ENCODE results near the gene SFTPB.
"Not testable (repeated sequence)": the region's sequence is repeated elsewhere in the genome, so short reads cannot be mapped to it uniquely, and the experiment has no call there.

SFTPB gene

DNA sequence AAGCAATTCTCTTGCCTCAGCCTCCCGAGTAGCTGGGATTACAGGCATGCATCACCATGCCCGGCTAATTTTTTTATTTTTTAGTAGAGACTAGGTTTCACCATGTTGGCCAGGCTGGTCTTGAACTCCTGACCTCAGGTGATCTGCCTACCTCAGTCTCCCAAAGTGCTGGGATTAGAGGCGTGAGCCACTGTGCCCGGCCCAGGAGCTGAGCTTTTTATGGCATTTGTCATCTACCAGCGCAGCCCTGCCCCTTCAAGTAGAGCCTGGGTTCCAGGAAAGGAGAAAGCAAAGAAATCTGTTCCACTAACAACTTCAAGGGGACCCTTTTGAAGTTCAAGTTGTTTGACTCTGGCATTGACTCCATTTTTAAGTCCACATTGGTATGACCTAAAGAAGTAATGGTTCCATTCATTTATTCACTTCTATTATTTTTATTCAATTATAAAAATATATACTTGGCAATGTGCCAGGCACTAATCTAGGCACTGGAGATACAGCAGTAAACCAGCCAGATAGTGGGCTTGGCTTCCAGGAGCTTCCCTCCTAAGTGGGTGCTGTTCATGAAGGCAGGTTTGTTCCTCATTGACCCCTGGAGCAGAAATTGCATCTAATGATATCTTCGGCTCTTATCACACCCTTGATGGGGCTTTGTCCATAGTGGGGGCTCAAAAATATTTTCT is 8.0 kb upstream of the SFTPB start:
- DNase-seq (ENCODE audit: low read depth in 2 of 2) = no peak

DNA sequence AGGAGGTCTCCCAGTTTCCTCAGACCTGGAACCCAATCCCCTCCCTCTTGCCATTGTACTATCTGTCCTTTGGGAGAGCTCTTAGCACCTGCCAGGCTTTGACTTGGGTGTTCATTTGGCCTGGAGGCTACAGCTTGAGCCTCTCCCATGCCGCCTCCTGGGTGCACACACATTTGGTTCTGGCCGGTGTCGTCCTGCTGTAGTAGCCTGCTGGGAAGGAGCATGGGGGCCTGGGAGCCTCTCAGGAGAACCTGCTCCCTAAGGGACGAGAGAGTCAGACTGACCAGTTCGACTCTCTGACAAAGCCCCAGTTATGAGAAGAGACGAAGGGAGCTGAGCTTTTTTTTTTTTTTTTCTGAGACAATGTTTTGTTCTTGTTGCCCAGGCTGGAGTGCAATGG is 7.4 kb upstream of the SFTPB start:
- DNase-seq (ENCODE audit: low read depth in 2 of 2) = no peak

DNA sequence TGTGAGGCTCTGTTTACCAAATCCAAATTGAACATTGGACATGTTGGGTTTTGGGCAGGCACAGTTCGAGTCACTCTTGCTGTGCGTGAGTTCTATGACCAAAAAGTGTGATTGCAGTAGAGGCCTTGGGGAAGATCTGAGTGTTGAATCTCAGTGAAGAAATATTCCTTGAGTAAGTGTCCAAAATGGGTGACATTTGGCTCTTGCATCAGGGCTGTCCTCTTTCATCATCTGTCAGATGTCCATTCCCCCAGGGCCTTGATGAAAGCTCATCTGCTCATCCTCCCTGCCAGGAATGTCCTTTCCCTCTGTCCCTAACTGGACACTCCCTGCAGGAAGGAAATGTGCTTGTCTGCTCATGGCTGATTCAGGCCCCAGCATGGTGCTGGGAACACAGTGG is 6.4 kb upstream of the SFTPB start:
- DNase-seq (ENCODE audit: low read depth in 2 of 2) = no peak

DNA sequence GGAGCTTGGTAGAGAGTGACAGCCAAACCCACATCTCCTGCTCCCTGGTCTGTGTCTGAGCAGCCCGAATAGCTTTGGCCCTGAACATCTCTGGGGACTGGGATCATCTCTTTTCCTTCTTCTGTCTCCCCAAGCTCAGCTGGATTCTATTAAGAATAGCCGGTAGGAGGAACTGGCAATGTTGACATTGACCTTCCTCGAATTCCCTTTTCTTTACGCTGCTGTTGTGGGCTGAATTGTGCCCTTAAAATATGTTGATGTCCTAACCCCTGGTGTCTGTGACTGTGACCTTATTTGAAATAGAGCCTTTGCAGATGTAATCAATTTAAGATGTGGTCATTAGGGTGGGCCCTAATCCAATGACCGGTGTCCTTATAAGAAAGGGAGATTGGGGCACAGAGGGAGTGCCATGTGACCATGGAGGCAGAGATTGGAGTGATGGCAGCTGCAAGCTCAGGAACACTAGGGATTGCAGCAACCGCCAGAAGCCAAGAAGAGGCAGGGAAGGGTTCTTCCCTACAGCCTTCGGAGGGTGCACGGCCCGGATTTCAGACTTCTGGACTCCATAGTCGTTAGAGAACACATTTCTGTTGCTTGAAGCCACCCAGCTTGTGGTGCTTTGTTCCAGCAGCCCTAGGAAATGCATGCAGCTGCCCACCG is 5.8 kb upstream of the SFTPB start:
- no peak for DNase-seq (ENCODE audit: low read depth in 2 of 2)

DNA sequence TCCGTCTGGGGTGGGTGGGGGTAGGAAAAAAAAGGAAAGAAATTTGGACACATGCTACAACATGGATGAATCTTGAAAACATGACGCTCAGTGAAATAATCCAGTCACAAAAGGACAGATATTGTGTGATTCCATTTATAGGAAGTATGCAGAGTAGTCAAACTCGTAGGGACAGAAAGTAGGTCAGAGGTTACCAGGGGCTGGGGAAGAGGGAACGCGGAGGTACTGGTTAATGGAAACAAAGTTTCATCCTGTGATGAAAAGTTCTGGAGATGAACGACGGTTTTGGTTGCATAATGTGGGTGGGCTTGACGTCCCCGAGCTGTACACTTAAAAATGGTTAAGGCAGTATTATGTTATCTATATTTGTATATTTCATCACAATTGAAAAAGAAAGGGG is 4.5 kb upstream of the SFTPB start:
- DNase-seq (ENCODE audit: low read depth in 2 of 2) = no peak

DNA sequence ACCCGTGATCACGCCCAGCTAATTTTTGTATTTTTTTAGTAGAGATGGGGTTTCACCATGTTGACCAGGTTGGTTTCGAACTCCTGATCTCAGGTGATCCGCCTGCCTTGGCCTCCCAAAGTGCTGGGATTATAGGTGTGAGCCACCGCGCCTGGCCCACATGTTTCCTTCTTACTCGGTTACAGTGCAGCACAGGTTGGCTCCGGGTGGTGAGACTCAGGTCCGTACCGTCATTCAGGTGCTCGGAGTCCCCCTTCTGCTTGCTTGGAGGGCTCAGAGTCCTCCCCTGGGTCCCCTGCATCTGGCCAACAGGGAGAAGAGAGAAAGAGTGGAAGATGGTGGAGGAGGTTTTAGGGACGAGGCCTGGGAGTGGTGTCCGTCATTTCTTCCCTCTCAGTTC is 2.4 kb upstream of the SFTPB start:
- not testable (repeated sequence) for DNase-seq (ENCODE audit: low read depth in 2 of 2)

DNA sequence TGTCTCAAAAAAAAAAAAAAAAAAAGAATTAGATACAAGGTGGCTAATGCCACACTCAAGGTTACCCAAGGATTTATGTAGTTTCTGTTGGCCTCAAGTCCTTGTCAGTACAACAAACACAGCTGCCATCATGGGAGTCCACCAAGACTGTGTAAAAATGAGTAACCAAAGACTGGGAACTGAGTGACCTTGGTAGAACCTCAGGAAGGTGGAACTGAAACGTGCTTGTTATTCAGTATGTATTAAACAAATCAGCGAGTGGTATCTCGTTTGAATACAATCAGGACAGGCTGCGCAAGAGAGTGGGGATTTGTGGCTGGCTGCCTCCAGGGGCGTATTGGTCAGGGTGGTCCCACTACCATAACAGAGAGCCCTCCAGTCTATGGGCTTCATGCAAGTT is 1.6 kb upstream of the SFTPB start:
- no peak for DNase-seq (ENCODE audit: low read depth in 2 of 2)

DNA sequence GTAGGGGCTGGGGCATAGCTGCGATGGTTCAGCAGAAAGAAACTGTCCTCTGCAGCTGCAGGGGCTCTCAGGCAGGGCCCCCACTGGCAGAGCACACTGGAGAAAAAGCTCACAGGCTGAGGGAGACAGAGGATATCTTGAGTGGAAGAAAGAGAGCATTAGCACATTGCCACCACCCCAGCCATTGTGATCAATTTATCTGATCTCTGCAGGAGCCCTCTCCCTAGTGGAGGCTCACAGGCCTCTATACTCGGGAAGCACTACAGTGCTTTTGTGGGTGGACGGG is 801 bp upstream of the SFTPB start:
- no peak for DNase-seq (ENCODE audit: low read depth in 2 of 2)

DNA sequence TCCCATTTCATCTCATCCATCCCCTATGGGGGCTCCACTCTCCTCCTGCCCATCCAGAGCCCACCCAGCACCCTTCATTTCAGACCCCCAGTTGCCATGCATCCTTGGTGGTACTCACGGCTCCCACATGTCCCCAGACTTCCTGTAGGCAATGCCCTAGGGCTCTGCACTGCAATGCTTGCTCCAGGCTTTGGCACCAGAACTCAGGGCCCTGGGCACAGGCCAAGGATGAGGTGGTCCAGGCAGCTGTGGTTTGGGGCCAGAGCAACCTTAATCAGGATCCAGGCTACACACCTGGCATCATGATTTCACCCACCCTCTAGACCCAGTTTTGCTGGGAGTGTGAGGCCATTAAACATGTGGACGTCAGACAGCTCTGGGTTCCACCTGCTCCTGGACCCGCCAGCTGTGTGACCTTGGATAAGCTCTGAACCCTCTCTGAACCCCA is 414 bp downstream of the SFTPB start:
- no peak for DNase-seq (ENCODE audit: low read depth in 2 of 2)

DNA sequence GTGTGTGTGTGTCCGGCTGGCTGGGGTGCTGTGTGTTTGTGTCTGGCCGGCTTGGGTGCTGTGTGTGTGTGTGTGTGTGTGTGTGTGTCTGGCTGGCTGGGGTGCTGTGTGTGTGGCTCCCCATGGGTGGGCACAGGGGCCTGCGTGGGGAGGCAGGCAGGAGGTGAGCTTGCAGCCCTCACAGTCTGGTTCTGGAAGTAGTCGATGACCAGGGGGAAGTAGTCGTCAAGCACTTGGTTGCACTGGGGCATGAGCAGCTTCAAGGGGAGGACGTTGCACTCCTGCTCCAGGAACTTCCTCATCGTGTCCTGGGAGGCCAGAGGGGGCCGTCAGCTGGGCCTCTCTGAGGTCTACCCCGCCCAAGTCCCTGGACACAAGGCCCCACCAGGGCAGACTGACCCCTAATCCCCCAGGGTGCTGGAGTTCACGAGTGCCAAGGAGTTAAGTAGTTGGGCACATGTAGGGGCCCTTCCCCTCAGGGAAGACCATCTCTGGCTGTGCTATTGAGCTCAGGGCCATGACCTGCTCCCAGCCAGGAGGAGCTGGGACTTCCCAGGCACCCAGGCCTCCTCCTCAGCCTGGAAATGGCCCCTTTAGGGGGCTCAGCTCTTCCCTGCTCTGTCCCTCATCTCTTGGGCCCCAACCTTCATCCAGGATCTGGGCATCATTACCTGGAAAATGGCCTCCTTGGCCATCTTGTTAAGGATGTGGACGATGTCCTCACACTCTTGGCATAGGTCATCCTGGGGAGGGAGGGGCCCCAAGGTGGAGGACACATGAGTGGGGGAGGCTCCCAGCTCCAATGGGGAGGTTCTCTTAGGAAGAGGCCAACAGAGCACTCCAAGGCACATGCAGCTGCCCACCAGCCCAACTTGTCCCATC is 1.3 kb downstream of the SFTPB start:
- no peak for DNase-seq (ENCODE audit: low read depth in 2 of 2)

DNA sequence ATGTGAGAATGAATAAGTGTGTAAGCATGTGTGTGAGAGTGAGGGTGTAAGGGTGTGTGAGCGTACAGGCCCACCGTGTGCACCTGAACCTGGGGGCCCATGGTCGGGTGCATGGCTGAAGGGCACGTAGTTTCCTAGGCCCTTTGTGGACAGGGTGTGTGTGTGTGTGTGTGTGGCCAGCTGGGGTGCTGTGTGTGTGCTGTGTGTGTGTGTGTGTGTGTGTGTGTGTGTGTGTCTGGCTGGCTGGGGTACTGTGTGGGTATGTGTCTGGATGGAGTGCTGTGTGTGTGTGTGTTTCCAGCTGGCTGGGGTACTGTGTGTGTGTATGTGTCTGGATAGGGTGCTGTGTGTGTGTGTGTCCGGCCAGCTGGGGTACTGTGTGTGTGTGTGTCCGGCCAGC is 2.0 kb downstream of the SFTPB start:
- DNase-seq (ENCODE audit: low read depth in 2 of 2) = no peak

DNA sequence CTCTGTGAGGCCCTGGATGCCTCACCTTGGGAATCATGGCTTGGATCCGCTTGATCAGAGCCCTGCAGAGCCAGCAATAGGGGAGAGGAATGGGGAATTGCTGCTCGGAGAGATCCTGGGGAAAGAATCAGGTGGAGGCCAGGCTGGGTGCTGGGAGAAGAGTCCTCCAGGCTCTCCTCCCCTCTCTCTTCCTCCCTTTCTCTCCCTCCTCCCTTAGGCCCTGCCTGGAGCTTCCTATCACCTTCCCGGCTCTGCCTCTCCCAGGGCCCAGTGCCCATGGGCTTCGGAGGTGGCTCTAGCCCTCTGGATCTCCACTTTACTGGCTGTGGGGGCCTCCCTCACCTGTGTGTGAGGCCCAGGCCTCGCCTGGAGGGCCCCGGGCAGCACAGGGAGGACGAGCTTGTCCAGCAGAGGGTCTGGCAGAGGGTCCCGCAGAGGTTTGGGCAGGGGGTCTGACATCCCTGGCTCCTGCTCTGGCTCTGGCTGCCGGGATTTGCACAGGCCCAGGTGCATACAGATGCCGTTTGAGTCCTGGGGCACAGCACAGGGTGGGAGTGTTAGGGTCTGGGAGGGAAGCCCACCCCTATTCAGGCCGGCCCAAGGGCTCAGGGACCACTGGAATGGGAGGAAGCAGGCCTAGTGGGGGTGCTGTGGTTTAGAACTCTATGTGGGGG is 2.6 kb downstream of the SFTPB start:
- no peak for DNase-seq (ENCODE audit: low read depth in 2 of 2)

DNA sequence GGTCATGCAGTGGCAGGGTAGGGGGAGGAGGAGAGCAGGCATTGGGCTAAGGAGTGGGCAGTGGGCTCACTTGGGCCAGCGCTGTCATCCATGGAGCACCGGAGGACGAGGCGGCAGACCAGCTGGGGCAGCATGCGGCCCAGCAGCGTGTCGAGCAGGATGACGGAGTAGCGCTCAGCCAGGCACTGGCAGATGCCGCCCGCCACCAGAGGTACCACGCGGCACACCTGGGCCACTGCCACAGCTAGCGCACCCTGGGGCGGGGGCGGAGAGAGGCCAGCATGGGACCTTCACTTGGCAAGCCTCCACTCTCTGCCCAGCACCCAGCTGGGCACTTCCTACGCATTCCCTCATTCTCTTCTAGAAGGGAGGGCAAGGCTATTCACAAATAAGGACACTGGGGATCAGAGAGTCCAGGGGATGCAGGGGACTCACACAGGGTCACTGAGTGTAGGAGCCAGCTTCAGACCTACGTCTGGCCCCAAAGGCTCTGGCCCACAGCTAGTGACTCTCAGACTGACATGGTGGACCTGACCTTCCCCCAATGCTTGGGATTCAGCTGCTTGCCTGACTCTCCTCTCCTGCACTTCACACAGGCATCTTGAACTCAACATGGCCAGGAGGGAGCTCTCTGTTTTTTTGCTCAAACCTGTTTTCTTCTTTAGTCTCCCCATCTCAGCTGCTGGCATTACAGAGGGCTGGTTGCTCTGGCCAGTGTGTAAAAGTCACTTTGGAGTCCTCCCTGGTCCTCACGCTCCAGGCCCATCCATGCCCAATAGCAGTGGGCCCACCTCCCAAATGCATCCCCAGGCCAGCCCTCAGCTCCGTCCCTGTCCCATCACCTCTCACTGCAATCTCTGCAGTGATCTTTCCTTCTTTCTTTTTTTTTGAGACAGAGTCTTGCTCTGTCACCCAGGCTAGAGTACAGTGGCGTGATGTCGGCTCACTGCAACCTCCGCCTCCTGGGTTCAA is 4.1 kb downstream of the SFTPB start:
- no peak for DNase-seq (ENCODE audit: low read depth in 2 of 2)

DNA sequence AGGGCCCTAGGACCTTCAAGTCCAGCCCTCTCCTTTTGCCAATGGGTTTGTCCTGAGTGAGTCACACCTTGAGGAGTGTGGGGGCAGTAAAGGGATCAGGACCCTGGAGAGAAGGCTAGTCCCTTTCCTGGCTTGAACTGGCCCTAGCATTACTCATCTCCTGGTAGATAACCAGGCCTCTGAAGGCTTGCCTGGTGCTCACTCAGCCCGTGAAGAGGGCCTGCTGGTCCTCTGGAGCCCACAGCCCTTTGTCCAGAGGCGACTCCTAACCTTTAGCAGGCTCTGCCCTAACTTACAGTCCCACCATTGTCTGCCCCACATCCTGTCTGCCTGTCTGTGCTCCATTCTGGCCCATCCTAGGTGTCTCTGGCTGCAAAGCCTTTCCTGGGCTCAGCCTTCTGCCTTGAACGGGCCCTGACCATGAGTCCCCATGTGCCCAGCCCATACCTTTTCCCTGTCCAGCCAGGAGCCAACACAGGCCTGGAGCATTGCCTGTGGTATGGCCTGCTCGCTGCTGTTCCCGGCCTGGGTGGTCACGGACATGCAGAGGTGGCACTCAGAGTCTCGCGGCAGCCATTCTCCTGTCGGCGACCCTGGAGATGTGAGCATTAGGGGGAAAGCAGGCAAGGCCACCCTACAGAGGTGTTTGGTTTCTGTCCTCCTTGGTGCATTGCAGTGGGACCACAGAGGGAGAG is 5.0 kb downstream of the SFTPB start:
- no peak for DNase-seq (ENCODE audit: low read depth in 2 of 2)

DNA sequence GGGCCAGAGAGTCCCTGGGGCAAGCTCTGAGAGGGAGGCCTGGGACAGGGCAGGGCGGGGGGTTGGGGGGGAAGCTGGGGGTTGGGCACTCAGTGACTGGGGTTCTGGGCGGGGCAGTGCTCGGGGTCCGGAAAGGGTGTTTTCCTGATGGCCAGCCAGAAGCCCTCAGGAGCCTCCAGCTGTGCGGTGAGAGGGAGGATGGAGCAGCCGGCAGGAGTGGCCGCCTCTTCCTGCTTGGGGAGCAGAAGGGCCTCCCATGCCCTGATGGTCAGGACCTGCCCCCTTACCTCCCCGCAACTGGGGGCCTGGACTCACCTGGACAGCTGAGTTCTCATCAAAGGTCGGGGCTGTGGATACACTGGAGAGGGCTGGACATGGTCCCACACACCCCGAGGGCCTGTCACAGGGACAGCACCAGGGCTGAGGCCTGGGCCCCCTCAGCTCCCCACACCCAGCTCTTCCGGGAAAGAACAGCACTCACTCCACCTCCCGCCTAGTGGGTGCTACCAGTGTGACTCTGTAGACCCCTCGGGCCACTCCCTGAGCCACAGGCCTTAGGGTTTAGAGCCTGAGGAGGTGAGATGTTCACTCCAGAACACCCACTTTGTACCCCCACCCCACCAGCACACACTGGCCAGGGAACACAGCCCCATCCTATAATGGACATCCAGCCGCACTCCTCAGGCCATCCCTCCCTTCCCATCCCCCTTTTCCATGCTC is 6.7 kb downstream of the SFTPB start:
- no peak for DNase-seq (ENCODE audit: low read depth in 2 of 2)

DNA sequence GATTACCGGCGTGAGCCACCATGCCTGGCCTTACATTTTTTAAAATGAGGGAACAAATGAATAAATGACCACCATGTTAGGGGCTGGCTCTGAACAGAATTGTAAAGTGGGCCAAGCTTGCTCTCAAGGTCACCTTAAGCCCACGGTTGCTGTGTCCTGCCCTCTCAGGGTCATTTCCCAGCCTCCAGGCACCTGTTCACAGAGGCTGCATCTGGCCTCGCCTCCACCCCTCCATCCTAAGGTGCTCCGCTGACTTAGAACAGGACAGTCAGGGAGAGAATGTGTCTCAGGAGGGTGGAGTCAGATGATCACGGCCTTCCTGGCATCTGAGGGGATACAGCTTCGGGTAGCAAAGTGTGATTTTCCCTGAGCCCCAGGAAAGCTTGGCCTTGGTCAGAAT is 7.3 kb downstream of the SFTPB start:
- no peak for DNase-seq (ENCODE audit: low read depth in 2 of 2)

DNA sequence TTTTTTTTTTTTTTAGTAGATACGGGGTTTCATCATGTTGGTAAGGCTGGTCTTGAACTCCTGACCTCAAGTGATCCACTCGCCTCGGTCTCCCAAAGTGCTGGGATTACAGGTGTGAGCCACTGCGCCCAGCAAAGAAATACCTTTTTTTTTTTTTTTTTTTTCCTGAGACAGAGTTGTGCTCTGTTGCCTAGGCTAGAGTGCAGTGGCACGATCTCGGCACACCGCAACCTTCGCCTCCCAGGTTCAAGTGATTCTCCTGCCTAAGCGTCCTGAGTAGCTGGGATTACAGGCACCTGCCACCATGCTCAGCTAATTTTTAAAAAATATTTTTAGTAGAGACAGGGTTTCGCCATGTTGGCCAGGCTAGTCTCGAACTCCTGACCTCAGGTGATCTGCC is 7.7 kb downstream of the SFTPB start:
- not testable (repeated sequence) for DNase-seq (ENCODE audit: low read depth in 2 of 2)

DNA sequence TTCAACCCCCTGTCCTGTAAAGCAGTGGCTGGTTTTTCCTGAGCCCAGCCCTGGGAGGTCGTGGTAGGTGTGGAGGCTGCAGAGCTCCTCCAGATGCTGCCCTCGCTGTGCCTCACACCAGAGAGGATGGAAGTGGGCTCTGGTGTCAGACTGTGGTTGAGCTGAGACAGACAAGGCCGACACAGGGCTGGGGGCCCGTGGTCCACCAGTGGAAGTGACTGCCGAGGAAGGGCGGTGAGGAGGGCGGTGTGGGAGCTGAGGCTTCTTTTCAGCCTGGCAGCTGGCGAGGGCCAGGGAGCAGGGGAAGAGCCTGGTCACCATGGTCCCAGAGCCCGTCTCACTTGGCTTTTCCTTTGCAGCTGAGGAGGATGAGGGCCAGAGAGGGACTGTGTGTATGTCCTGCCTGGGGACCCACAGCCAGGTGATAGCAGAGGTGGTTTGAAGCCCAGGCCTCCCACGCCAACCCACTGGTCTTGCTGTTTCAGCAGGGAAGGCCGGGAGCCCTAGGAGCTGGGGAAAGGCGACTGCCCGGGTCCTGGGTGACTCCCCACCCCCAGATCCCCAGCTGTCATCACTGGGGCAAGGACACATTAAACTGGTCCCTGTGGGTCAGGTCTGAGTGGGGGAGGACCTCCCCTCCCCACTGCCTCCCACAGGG is 8.5 kb downstream of the SFTPB start:
- DNase-seq (ENCODE audit: low read depth in 2 of 2) = no peak

DNA sequence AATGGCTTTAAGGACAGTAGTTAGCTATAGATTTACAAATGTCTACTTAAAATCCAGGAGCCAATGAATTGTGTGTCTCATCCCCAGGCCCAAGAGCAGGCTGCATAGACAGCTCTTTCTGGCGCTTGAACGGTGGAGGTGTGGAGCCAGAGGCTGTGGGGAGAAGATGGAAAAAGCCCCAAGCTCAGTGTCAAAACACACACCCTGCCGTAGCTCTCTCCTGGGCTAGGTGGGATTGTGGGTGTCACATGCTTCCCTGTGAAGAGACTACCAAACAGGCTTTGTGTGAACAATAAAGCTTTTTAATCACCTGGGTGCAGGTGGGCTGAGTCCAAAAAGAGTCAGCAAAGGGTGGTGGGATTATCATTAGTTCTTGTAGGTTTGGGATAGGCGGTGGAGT is 10.6 kb downstream of the SFTPB start:
- not testable (repeated sequence) for DNase-seq (ENCODE audit: low read depth in 2 of 2)

Measured in stimulated activated CD8-positive, alpha-beta memory T cell treated with anti-CD3 and anti-CD28 coated beads, Interleukin-15, amount 100 ng/mL, for 4 hours (primary cell).